ENCODE results near the gene ALDH3B1.

The ALDH3B1 gene

GRCh38 chr11:68012044-68012842 lies 2.1 kb downstream of the ALDH3B1 start:
- DNase-seq (ENCODE audit: low read depth): no peak
- H3K4me3 ChIP-seq (ENCODE audit: low read depth, low read length): no peak overlapping the region
- no peak for TF ChIP-seq CTCF (IDR thresholded peaks at IDR 0.05; ENCODE audit: control insufficient read depth, extremely low read depth, insufficient read depth)

DNA sequence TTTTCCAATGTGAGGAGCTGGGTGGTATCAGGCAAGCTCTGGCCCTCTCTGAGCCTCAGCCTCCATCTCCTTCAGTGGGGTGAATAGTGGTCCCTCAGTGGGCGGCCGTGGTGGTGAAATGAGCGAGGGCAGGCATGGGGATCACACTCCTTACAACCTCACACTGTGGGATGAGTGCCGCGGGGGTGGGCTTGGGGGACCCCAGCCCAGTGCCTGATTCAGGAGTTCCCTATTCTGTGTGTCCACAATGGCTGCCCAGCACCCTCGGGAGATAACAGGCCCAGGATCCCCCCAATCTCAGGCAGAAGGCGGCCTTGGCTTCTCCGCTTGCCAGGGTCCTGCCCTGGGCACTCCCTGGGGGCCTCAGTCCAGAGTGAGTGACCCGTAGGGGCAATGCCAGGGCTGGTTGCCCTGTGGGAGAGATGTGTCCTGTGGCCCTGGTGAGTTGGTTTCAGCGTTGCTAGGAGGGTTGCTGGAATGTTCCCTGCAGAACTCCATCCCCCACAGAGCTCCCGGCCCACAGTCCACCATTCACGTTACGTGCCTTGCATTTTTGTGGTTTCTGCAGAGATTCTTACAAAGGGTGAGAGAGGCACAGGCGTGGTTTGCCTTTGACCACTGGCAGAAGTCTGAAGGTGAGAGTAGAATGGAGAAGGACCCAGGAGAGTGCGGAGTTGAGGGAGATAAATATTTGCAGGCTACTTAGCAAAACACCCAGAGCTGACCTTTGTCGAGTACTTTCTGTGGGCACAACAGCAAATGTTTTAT lies 2.9 kb downstream of the ALDH3B1 start:
- no peak for TF ChIP-seq CTCF (IDR thresholded peaks at IDR 0.05; ENCODE audit: control insufficient read depth, extremely low read depth, insufficient read depth)
- no peak for DNase-seq (ENCODE audit: low read depth)
- H3K4me3 ChIP-seq (ENCODE audit: low read depth, low read length): no peak overlapping the region

DNA sequence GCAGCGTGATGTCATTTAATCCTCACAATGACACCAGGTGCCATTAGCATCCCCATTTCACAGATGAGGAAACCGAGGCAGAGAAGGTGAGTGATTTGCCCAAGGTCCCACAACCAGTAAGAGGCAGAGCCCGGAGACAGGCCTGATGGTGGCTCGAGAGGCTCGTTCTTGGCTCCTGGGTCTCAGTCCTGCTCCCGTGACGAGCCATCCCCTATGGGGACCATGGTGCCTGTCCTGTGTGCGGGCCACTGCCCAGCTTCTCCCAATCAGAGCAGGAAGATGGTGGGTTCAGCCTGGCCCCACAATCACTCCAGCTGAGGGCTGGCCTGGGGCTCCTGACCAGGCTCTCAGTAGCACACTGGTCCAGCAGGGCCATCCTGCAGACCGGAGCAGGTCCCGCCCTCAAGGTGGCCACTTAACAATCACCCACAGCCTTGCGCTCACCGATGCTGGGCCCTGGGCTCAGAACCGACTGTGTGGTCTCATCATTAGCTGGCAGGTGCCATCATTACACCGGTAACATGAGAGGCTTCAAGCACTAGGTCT lies 3.6 kb downstream of the ALDH3B1 start:
- H3K4me3 ChIP-seq (ENCODE audit: low read depth, low read length): no peak overlapping the region
- no peak for DNase-seq (ENCODE audit: low read depth)
- no peak for TF ChIP-seq CTCF (IDR thresholded peaks at IDR 0.05; ENCODE audit: control insufficient read depth, extremely low read depth, insufficient read depth)

- no peak for TF ChIP-seq CTCF (IDR thresholded peaks at IDR 0.05; ENCODE audit: control insufficient read depth, extremely low read depth, insufficient read depth)
- DNase-seq (ENCODE audit: low read depth): no peak
- H3K4me3 ChIP-seq (ENCODE audit: low read depth, low read length): no peak overlapping the region
Measured at GRCh38 chr11:68014157-68014946, 4.2 kb downstream of the ALDH3B1 start.

GRCh38 chr11:68014947-68015447 lies 4.9 kb downstream of the ALDH3B1 start:
- DNase-seq (ENCODE audit: low read depth): no peak
- TF ChIP-seq CTCF (IDR thresholded peaks at IDR 0.05; ENCODE audit: control insufficient read depth, extremely low read depth, insufficient read depth): no peak
- no peak overlapping the region for H3K4me3 ChIP-seq (ENCODE audit: low read depth, low read length)

- TF ChIP-seq CTCF (IDR thresholded peaks at IDR 0.05; ENCODE audit: control insufficient read depth, extremely low read depth, insufficient read depth): no peak
- no peak overlapping the region for H3K4me3 ChIP-seq (ENCODE audit: low read depth, low read length)
- DNase-seq (ENCODE audit: low read depth): no peak
Measured at GRCh38 chr11:68015467-68015866, 5.3 kb downstream of the ALDH3B1 start.
